RWPE2 (cell line): ENCODE measurements around the gene MYBL2.

Experiments
- ATAC-seq: fragments of 200-7000 bp; cut with Tn5 transposase; 3 replicates; pipeline ENCODE4 v1.9.1; 2021; ENCODE audit warnings: low read depth
- DNase-seq: peaks from one replicate; pipeline ENCODE4 v3.0.0-alpha.2; 2020; ENCODE audit warnings: low spot score
- H3K27ac ChIP-seq: fragments of 450-650 bp; 2 replicates; pipeline ENCODE4 v1.5.1; 2017; ENCODE audit warnings: mild to moderate bottlenecking; ENCODE audit not compliant: poor library complexity, severe bottlenecking
- H3K27me3 ChIP-seq: fragments of 250-450 bp; sonication (Bioruptor Pico); 2 replicates; pipeline ENCODE4 v1.5.1; 2021; ENCODE audit warnings: mild to moderate bottlenecking, moderate library complexity; ENCODE audit not compliant: insufficient read depth, poor library complexity, severe bottlenecking
- H3K36me3 ChIP-seq: fragments of 250-450 bp; sonication (Bioruptor Pico); 2 replicates; pipeline ENCODE4 v1.5.1; 2020; ENCODE audit warnings: low read depth, mild to moderate bottlenecking, moderate library complexity
- H3K4me1 ChIP-seq: fragments of 250-450 bp; sonication (Bioruptor Pico); 2 replicates; pipeline ENCODE4 v1.5.1; 2021; ENCODE audit warnings: mild to moderate bottlenecking, moderate library complexity; ENCODE audit not compliant: insufficient read depth, poor library complexity, severe bottlenecking
- H3K4me3 ChIP-seq: fragments of 250-450 bp; sonication (Bioruptor Pico); 2 replicates; pipeline ENCODE4 v1.5.1; 2021; ENCODE audit warnings: mild to moderate bottlenecking, moderate library complexity; ENCODE audit not compliant: severe bottlenecking
- H3K9me3 ChIP-seq: fragments of 250-450 bp; sonication (Bioruptor Pico); 2 replicates; pipeline ENCODE4 v1.5.1; 2021; ENCODE audit warnings: mild to moderate bottlenecking, moderate library complexity; ENCODE audit not compliant: severe bottlenecking
- TF ChIP-seq, protein P1 (sequence below): fragments of 450-650 bp; IDR thresholded peaks from one replicate; pipeline ENCODE4 v1.5.1; 2017; ENCODE audit warnings: mild to moderate bottlenecking, moderate library complexity; ENCODE audit not compliant: poor library complexity, severe bottlenecking

The MYBL2 gene

DNA sequence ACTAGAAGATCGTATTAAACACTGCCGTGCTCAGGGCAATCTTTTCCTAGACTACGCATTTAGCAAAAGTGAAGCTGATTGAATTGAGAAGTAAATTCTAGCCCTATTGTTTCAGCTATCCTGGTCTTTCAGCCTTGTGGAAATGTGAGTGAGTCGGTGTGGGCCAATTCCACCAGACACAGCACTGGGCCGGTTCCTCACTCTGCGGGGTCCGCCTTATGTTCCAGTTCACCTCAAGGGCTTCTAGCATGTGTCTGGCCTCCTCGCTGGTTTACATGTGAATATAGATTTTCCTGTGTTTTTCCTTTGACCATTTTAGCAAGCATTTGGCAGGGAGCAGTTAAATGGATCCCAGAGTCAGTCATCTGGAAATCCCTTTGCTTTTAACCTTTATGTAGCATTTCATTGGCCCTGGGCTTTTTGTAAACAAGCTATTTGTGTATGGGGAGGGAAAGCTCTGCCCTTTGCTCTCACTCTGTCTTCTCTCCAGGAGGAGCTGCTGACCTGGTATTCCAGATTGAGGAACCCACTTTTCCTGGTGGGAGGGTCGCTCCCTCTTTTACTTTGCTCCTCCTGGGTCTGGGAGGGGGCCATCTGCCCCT is 72.3 kb downstream of the MYBL2 start:
- H3K4me3 ChIP-seq: no peak overlapping the region
- ATAC-seq: no peak
- TF ChIP-seq, protein P1, sequence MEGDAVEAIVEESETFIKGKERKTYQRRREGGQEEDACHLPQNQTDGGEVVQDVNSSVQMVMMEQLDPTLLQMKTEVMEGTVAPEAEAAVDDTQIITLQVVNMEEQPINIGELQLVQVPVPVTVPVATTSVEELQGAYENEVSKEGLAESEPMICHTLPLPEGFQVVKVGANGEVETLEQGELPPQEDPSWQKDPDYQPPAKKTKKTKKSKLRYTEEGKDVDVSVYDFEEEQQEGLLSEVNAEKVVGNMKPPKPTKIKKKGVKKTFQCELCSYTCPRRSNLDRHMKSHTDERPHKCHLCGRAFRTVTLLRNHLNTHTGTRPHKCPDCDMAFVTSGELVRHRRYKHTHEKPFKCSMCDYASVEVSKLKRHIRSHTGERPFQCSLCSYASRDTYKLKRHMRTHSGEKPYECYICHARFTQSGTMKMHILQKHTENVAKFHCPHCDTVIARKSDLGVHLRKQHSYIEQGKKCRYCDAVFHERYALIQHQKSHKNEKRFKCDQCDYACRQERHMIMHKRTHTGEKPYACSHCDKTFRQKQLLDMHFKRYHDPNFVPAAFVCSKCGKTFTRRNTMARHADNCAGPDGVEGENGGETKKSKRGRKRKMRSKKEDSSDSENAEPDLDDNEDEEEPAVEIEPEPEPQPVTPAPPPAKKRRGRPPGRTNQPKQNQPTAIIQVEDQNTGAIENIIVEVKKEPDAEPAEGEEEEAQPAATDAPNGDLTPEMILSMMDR: no peak
- no peaks in the 10 kb centered on the region for H3K4me1 ChIP-seq
- no peaks in the 10 kb centered on the region for H3K36me3 ChIP-seq
- H3K27me3 ChIP-seq: no peaks in the 10 kb centered on the region
- H3K27ac ChIP-seq: no peak overlapping the region
- no peaks in the 10 kb centered on the region for H3K9me3 ChIP-seq
- no peak for DNase-seq

DNA sequence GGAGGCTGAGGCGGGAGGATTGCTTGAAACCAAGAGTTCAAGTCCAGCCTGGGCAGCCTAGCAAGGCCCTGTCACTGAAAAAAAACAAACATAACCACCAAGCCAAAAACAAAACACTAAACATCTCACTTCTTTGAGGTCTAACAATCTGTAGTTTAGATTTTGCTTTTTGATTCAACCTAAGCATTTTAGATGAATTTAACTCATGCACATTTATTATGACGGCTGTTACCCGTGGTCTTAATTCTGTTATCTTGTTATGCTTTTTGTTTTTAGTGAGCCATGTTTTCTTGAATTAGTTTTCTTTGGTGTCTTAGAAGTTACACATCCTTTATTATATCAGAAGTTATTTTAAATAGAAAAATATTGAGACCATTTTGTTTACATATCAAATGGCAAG is 73.7 kb downstream of the MYBL2 start:
- DNase-seq (no peak), ATAC-seq (no peak)
- no peak overlapping the region for H3K27ac ChIP-seq
- H3K9me3 ChIP-seq: no peaks in the 10 kb centered on the region
- no peaks in the 10 kb centered on the region for H3K27me3 ChIP-seq
- no peaks in the 10 kb centered on the region for H3K4me1 ChIP-seq
- TF ChIP-seq, protein P1: no peak
- no peaks in the 10 kb centered on the region for H3K36me3 ChIP-seq
- no peak overlapping the region for H3K4me3 ChIP-seq

DNA sequence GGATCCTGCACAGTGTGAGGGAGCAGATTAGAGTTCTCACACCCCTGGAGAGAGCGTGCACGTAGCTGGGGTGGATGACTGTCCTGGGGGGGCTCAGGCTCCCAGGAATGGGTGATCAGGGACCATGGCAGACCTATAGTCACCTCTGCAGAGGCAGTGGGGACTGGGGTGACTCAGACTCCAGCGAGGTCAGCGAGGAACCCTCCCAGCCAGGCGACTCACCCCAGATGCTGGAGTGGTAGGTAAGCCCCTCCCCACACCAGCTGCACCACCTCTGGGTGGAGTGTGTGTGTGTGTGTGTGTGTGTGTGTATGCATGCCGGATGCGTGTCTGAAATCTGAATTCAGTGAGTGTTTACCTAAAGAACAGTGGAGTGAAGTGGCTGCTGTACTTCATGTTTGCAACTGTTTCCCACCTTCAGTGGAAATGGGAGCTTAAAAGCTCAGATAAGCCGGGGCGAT is 77.3 kb downstream of the MYBL2 start:
- Histone ChIP-seq H3K4me1 (no peaks in the 10 kb centered on the region), H3K9me3 (no peaks in the 10 kb centered on the region), H3K27me3 (no peaks in the 10 kb centered on the region), H3K4me3 (no peak overlapping the region), H3K36me3 (no peaks in the 10 kb centered on the region), H3K27ac (no peak overlapping the region)
- ATAC-seq: peak; percentile 64
- TF ChIP-seq, protein P1: no peak
- DNase-seq: no peak

DNA sequence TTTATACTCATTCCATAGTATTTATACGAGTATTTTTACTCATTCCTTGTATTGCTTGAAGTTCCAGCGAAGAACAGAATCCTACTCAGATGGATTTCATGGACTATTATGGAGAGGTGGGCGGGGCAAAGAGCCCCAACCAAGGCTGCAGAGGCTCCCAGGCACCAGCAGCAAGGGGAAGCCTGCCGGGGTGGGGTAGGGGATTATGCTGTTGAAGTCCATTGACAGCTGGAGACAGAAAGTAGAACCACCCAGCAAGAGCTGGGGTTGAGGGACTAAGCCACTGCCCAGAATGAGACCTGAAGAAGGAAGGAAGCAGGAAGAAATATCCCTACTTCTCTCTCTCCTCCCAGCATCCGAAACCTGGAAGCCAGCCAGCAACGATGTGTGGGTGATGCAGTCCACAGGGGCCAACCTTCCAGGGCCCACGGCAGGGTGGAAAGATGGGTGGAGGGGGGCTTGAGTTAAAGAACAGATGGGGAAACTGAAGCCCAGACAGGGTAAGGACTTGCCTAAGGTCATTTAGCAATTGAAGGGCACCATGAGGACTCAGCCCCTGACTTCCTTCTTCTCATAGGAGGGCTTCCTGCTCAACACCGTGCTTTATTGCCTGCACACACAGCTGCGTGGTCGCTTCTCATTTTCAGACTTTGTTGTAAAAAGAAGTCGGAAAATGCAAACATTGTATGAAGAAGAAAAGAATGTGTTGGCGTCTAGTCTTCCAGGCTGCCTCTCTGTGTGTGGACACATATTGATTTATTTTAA is 78.2 kb downstream of the MYBL2 start:
- no peaks in the 10 kb centered on the region for H3K36me3 ChIP-seq
- TF ChIP-seq, protein P1: no peak
- H3K27ac ChIP-seq: no peak overlapping the region
- no peaks in the 10 kb centered on the region for H3K4me1 ChIP-seq
- H3K27me3 ChIP-seq: no peaks in the 10 kb centered on the region
- ATAC-seq: no peak
- H3K9me3 ChIP-seq: no peaks in the 10 kb centered on the region
- no peak for DNase-seq
- H3K4me3 ChIP-seq: no peak overlapping the region
